ENCODE data around the gene AGPAT3. TPM values are rescaled to one million over a fixed set of nuclear protein-coding genes. Genes with fewer than 3 reads are reported as not detected.

Gene AGPAT3
- total and polyA plus RNA-seq, 3 donors from 2014 or later, result 64.5 to 77.5 (median 69.8) TPM

DNA sequence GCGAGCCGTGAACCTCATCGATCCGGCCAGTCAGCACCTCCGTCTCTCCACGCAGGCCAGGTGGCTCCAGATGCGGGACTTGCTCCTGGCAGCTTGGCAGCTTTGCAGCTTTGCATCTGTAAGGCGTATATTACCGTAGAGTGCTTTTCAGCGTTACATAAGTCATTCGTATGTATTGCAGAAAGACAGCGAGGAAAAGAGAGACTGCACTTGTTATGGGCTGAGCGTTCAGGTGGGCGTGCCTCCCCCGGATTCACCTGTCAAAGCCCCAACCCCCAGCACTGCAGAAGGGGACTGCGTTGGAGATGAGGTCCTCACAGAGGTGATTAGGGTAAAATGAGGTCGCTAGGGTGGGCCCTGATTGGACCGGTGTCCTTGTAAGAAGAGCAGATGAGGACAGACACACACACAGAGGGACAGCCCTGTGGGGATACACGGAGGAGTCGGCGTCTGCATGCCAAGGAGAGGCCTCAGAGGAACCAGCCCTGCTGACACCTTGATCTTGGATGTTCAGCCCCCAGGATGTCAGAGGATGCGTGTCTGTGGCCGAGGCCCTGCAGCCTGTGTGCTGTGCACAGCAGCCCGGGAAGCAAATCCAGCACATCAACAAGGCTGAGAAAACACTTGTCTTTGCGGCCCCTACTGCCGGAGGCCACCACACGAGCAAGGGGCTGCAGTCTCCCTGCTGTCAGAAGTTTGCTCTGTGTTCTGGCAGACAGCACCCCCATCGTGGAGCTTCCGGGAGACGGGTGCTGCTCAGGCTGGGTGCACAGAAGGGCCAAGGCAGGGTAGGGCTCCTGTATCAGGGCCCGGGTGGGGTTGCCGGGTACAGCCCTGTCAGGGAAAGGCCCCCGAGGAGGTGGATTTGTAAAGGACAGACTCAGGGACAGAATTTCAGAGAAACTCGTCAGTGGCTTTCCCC is 10.9 kb upstream of the AGPAT3 start:
- Histone ChIP-seq H3K4me1 (no peaks in the 10 kb centered on the region), H3K27me3 (no peaks in the 10 kb centered on the region), H3K36me3 (ENCODE audit: low read depth, missing control alignments) (no peaks in the 10 kb centered on the region), H3K9me3 (no peaks in the 10 kb centered on the region), H3K4me3 (no peak overlapping the region), H3K27ac (no peak overlapping the region)
- 80 to 84% methylated on average over 27 to 34 of the region's 34 CpGs for WGBS, 2 donors
- TF ChIP-seq, protein P1, sequence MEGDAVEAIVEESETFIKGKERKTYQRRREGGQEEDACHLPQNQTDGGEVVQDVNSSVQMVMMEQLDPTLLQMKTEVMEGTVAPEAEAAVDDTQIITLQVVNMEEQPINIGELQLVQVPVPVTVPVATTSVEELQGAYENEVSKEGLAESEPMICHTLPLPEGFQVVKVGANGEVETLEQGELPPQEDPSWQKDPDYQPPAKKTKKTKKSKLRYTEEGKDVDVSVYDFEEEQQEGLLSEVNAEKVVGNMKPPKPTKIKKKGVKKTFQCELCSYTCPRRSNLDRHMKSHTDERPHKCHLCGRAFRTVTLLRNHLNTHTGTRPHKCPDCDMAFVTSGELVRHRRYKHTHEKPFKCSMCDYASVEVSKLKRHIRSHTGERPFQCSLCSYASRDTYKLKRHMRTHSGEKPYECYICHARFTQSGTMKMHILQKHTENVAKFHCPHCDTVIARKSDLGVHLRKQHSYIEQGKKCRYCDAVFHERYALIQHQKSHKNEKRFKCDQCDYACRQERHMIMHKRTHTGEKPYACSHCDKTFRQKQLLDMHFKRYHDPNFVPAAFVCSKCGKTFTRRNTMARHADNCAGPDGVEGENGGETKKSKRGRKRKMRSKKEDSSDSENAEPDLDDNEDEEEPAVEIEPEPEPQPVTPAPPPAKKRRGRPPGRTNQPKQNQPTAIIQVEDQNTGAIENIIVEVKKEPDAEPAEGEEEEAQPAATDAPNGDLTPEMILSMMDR (IDR thresholded peaks at IDR 0.05), result no peak
- no peak for TF ChIP-seq POLR2A (IDR thresholded peaks at IDR 0.05)
- intact Hi-C loops (cut with DNase I; ENCODE audit: low total_unique reads), result no loop called here
- no peak for DNase-seq

DNA sequence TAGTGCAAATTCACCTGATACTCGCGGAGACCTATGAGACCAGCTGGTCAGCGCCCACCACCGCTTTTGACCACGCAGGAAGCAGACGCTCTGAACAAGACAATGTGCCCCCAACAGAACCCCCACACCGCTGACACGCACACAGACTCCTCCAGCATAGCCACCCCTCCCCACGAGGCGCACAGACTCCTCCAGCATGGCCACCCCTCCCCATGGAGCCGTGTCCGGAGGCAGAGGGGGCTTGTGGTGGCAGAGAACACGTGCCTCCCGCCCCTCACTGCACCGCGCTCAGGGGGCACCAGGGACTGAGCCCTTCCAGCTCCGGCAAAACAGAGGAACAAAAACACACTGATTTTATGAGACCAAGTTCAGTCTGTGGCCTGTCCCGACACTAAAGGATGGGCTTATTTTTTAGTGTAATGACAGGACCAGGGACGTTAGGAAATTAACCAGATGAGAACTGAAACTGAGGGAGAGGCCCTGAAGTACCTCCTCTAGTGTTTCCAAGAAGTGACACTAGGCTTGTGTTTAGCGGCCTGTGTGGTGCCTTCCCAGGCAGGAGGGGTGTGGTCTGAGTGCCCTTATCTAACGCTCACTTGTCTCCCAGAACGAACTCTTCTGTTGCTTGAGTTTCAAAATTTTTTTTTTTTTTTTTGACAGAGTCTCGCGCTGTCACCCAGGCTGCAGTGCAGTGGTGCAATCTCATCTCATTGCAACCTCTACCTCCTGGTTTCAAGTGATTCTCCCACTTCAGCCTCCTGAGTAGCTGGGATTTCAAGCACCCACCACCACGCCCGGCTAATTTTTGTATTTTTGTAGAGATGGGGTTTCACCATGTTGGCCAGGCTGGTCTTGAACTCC is 10.0 kb upstream of the AGPAT3 start:
- Histone ChIP-seq H3K27me3 (no peaks in the 10 kb centered on the region), H3K36me3 (ENCODE audit: low read depth, missing control alignments) (no peaks in the 10 kb centered on the region), H3K27ac (no peak overlapping the region), H3K4me1 (no peaks in the 10 kb centered on the region), H3K9me3 (no peaks in the 10 kb centered on the region), H3K4me3 (no peak overlapping the region)
- peak; percentile 38 for DNase-seq
- 78 to 80% methylated on average over 24 to 26 of the region's 26 CpGs for WGBS, 2 donors
- TF ChIP-seq POLR2A (IDR thresholded peaks at IDR 0.05), result no peak
- TF ChIP-seq, protein P1 (IDR thresholded peaks at IDR 0.05), result no peak
- intact Hi-C loops (cut with DNase I; ENCODE audit: low total_unique reads), result no loop called here

DNA sequence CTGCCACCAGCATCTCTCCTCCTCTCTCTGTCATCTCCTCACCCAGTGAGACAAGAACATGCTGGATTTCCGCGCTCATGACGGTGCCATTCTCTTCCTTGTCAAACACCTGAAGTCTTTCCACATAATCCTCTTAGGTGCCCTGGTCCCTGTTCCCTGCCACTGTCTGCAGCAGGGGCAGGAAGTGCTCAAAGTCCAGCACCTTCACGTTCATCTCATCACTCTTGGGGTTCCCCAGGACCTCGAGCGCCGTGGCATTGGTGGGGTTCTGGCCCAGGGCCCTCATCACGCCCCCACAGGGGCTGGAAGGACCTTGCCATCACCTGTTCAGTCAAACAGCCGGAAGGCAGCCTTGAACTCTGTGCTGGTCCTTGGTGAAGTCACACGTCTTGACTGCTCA is 9.1 kb upstream of the AGPAT3 start:
- no peaks in the 10 kb centered on the region for H3K27me3 ChIP-seq
- intact Hi-C loops (cut with DNase I; ENCODE audit: low total_unique reads), result no loop called here
- 81 to 89% methylated on average over 10 of the region's 10 CpGs for WGBS, 2 donors
- H3K36me3 ChIP-seq (ENCODE audit: low read depth, missing control alignments), result no peaks in the 10 kb centered on the region
- DNase-seq, result no peak
- H3K27ac ChIP-seq, result no peak overlapping the region
- H3K4me3 ChIP-seq, result no peak overlapping the region
- H3K9me3 ChIP-seq, result no peaks in the 10 kb centered on the region
- TF ChIP-seq POLR2A (IDR thresholded peaks at IDR 0.05), result no peak
- TF ChIP-seq, protein P1 (IDR thresholded peaks at IDR 0.05), result no peak
- H3K4me1 ChIP-seq, result peaks cover 7% of the 10 kb centered on the region

DNA sequence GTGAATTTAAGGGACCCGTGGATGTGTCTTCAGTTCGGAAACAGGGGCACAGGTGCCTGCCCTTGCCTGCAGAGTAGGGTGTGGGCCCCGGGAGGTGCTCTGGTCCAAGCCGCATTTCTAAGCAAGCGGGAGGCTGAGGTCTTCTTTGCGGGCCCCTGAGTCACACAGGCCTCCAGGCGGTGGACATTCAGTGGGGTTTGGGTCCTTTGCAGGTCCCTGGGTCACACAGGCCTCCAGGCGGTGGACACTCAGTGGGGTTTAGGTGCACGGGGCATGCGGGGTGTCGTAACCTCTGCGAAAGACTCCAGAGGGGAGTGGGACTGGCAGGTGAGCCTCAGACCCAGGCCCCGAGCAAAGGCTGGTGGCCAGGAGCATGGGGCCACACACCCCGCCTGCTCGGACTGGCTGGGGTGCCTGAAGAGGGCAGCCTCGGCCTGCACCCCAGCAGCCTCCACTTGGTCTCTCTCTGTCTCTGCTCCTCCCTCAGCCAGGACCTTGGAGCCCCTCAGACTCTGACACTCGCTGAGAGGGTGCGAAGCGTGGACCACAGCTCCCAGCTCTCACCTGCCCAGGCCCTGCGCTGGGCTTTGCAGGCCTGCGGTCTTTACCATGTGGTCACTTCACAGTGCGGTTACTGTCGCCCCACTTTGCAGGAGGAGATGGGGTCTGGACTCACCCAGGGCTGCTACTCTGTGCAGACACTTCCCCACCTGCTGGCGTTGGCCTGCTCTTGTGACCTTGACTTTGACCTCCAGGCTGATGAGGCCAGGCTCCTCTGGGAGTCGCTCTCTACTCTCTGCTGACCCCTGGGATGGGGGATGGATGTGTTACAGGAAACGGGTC is 6.0 kb upstream of the AGPAT3 start:
- H3K9me3 ChIP-seq, result no peaks in the 10 kb centered on the region
- no peak for TF ChIP-seq POLR2A (IDR thresholded peaks at IDR 0.05)
- TF ChIP-seq, protein P1 (IDR thresholded peaks at IDR 0.05), result no peak
- H3K4me1 ChIP-seq, result peaks cover 7% of the 10 kb centered on the region
- no peaks in the 10 kb centered on the region for H3K36me3 ChIP-seq (ENCODE audit: low read depth, missing control alignments)
- H3K27me3 ChIP-seq, result no peaks in the 10 kb centered on the region
- DNase-seq, result no peak
- H3K27ac ChIP-seq, result no peak overlapping the region
- WGBS, 2 donors, result 90 to 93% methylated on average over 9 to 22 of the region's 26 CpGs
- intact Hi-C loops (cut with DNase I; ENCODE audit: low total_unique reads), result no loop called here
- H3K4me3 ChIP-seq, result no peak overlapping the region

All from testis (tissue), 3 donors.